B cell (primary cell): ENCODE results near the gene KIF16B. TPM values are rescaled to one million over a fixed set of nuclear protein-coding genes. Genes with fewer than 3 reads are reported as not detected.

Experiments
- ATAC-seq: fragments of 200-7000 bp; cut with Tn5 transposase; one replicate; pipeline ENCODE4 v1.10.0; 2021; ENCODE audit warnings: low read depth, mild to moderate bottlenecking, moderate number of reproducible peaks, moderate library complexity
- CTCF ChIA-PET: fragments of 350-600 bp; sonication (Branson Sonifier 250); formaldehyde crosslinking; loops from one replicate; lab custom pipeline; 2021; ENCODE audit warnings: antibody characterized with exemption, inconsistent platforms; lab: Charles Lee
- POLR2A ChIA-PET: fragments of 350-600 bp; sonication (Branson Sonifier 250); formaldehyde crosslinking; loops from one replicate; lab custom pipeline; 2021; ENCODE audit warnings: antibody characterized with exemption; lab: Charles Lee
- DNase-seq: peaks from one replicate; pipeline ENCODE4 v3.0.0; 2013
- H2AFZ ChIP-seq: 2 replicates; pipeline ENCODE4 v1.6.1; 2012; ENCODE audit warnings: mild to moderate bottlenecking, low read depth, low read length; ENCODE audit not compliant: insufficient read depth, poor library complexity, severe bottlenecking
- H3K27ac ChIP-seq, 2 donors: 1 replicate in 1 of 2; 2 replicates in 1 of 2; pipeline ENCODE4 v1.5.1; 2012 to 2013; ENCODE audit warnings: low read length in 2 of 2, mild to moderate bottlenecking in 2 of 2, moderate library complexity in 1 of 2
- H3K27me3 ChIP-seq, 4 experiments: fragments of 200-600 bp in 1 of 4; sonication (generic) in 1 of 4; replicated peaks in 1 of 4; 1 replicate in 2 of 4; 2 replicates in 2 of 4; pipeline versions ENCODE4 v1.6.1 to v1.7.0; 2013 to 2016; ENCODE audit warnings: low read length in 3 of 4, mild to moderate bottlenecking in 2 of 4, mixed read lengths in 1 of 4, moderate library complexity in 1 of 4; ENCODE audit not compliant: insufficient read depth in 4 of 4, control insufficient read depth in 3 of 4; ENCODE audit errors: control extremely low read depth in 1 of 4
- H3K36me3 ChIP-seq, 2 experiments: replicated peaks in 1 of 2; 1 replicate in 1 of 2; 2 replicates in 1 of 2; pipeline versions ENCODE4 v1.6.1 to v1.7.1; 2013; ENCODE audit warnings: low read length in 1 of 2; ENCODE audit not compliant: insufficient read depth in 2 of 2, control insufficient read depth in 1 of 2; ENCODE audit errors: control extremely low read depth in 1 of 2, extremely low read depth in 1 of 2
- H3K4me1 ChIP-seq, 2 donors: fragments of 200-600 bp in 1 of 2; sonication (generic) in 1 of 2; 1 replicate in 1 of 2; 2 replicates in 1 of 2; pipeline versions ENCODE4 v1.5.1 to v1.6.1; 2013 to 2017; ENCODE audit warnings: low read length in 2 of 2; ENCODE audit not compliant: control insufficient read depth in 2 of 2, insufficient read depth in 2 of 2
- H3K4me2 ChIP-seq: replicated peaks from 2 replicates; pipeline ENCODE3; 2012; ENCODE audit warnings: mild to moderate bottlenecking, low read depth, low read length; ENCODE audit not compliant: poor library complexity, severe bottlenecking
- H3K4me3 ChIP-seq, 5 experiments: fragments of 200-600 bp in 1 of 5; sonication (generic) in 1 of 5; 1 replicate in 3 of 5; 2 replicates in 2 of 5; pipeline versions ENCODE4 v1.5.1 to v1.7.0; 2011 to 2016; ENCODE audit warnings: low read length in 4 of 5, mild to moderate bottlenecking in 4 of 5, low read depth in 2 of 5, control low read depth in 1 of 5, moderate library complexity in 1 of 5; ENCODE audit not compliant: insufficient read depth in 1 of 5; ENCODE audit errors: control extremely low read depth in 1 of 5, extremely low read depth in 1 of 5
- H3K79me2 ChIP-seq: fragments of 200-600 bp; sonication (generic); one replicate; pipeline ENCODE4 v1.6.0; 2016; ENCODE audit warnings: low read length; ENCODE audit not compliant: control insufficient read depth, insufficient read depth
- H3K9ac ChIP-seq: fragments of 200-600 bp; sonication (generic); 2 replicates; pipeline ENCODE4 v1.6.1; 2017; ENCODE audit warnings: mild to moderate bottlenecking, low read length, moderate library complexity
- H3K9me3 ChIP-seq, 3 donors: one replicate each; pipeline versions ENCODE4 v1.6.1 to v1.7.1; 2013; ENCODE audit warnings: low read length in 2 of 3; ENCODE audit not compliant: control insufficient read depth in 2 of 3, insufficient read depth in 1 of 3; ENCODE audit errors: control extremely low read depth in 1 of 3
- H4K20me1 ChIP-seq: 2 replicates; pipeline ENCODE4 v1.6.0; 2012; ENCODE audit warnings: mild to moderate bottlenecking, low read length; ENCODE audit not compliant: insufficient read depth, control insufficient read depth, poor library complexity, severe bottlenecking
- H3K27ac Mint-ChIP-seq: one replicate; pipeline ENCODE4 v1.8.0; 2021; ENCODE audit warnings: mixed read lengths
- H3K27me3 Mint-ChIP-seq: one replicate; pipeline ENCODE4 v1.8.0; 2021; ENCODE audit warnings: mixed read lengths
- H3K4me1 Mint-ChIP-seq: one replicate; pipeline ENCODE4 v1.8.0; 2021; ENCODE audit warnings: mixed read lengths
- H3K4me3 Mint-ChIP-seq: one replicate; pipeline ENCODE4 v1.8.0; 2021; ENCODE audit warnings: mixed read lengths
- H3K9me3 Mint-ChIP-seq: one replicate; pipeline ENCODE4 v1.8.0; 2022; ENCODE audit warnings: mixed read lengths; ENCODE audit not compliant: insufficient read depth
- CTCF ChIP-seq: fragments of 200-600 bp; IDR thresholded peaks from one replicate; pipeline ENCODE4 v1.8.0; 2022; ENCODE audit warnings: antibody characterized with exemption, mild to moderate bottlenecking
- EZH2 ChIP-seq: IDR thresholded peaks from 2 replicates; pipeline ENCODE4 v1.6.1; 2012; ENCODE audit warnings: borderline replicate concordance, low read depth, mild to moderate bottlenecking, moderate library complexity, low read length; ENCODE audit not compliant: insufficient read depth, poor library complexity, severe bottlenecking
- WGBS: methylation state at CpG from one replicate; pipeline ENCODE4 v1.1.5; 2013; ENCODE audit warnings: missing lambda C conversion rate; ENCODE audit not compliant: insufficient coverage; 5-methylcytosine and 5-hydroxymethylcytosine counted together
- intact Hi-C: fragments of 100-400 bp; cut with micrococcal nuclease; formaldehyde crosslinking; loops from one replicate; pipeline ENCODE4 v1.10.0; 2022
- polyA plus RNA-seq: library from polyadenylated mRNA; depleted of rRNA; stranded (reverse); fragments of >200 nt; gene quantifications from 2 replicates; pipeline ENCODE4 v1.2.3, GENCODE V29; 2012
- total RNA-seq, 2 donors: library from RNA; stranded (reverse); fragments of 120-200 nt in 1 of 2; gene quantifications; 1 replicate in 1 of 2; 2 replicates in 1 of 2; pipeline versions ENCODE4 v1.2.3 to v1.2.4, GENCODE V29; 2013 to 2022

KIF16B gene
- total and polyA plus RNA-seq, 2 donors (not counting 1 experiment from before 2014, with no cell fraction given) = 4.5 to 13.0 TPM

DNA sequence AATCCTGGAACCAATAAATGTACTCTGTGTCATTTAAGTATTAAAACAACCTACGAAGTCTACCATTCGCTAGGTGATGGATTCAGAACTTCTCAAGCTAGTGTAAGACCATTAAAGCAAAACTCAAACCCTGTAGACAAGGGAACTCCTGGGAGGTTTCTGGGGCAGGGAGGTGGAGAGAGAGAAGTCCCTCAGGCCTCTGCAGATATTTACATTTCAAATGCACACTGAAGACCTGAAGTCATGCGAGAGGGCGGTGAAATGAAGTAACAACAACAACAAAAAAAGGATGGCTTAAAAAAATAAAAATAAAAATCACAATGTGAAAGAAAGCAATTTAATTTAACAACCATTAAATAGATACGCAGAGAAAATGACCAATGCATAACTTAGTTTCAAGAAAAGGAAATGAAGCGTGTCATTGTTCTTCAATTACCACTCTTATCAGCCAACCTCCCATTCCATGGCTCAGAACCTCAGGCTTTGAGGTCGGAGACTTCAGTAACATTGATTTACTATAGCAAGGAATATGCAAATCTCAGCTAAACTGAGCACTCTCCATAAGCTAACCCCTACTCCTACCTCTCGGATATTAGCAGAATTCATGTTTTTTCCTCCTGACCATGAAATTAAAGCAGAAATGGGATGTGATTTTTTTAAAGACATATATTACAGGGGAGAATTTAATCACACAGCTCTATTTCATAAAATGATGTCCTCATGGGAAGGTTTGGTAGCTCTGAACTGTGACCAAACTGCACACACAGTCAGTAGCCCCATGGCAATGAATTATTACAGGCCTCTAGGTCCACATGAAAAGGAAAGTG lies 140.6 kb downstream of the KIF16B start:
- no peak overlapping the region for H3K27ac Mint-ChIP-seq
- no peaks in the 10 kb centered on the region for H3K79me2 ChIP-seq
- ATAC-seq (no peak), DNase-seq (no peak)
- no peaks in the 10 kb centered on the region for H3K9me3 ChIP-seq
- H3K4me1 ChIP-seq = no peaks in the 10 kb centered on the region
- H3K4me3 ChIP-seq = no peak overlapping the region
- POLR2A ChIA-PET = no interaction called here
- H3K27ac ChIP-seq = no peak overlapping the region
- H3K27me3 Mint-ChIP-seq = no peaks in the 10 kb centered on the region
- peaks cover 5% of the 10 kb centered on the region for H3K4me1 Mint-ChIP-seq
- WGBS = 95% methylated on average over 3 of the region's 8 CpGs
- no peak overlapping the region for H3K9ac ChIP-seq
- intact Hi-C loops = no loop called here
- no peaks in the 10 kb centered on the region for H4K20me1 ChIP-seq
- peaks cover 0 to 7% of the 10 kb centered on the region in 2 experiments for H3K36me3 ChIP-seq
- no peak overlapping the region for H3K4me3 Mint-ChIP-seq
- TF ChIP-seq CTCF = no peak
- no peak for TF ChIP-seq EZH2
- no peaks in the 10 kb centered on the region for H3K9me3 Mint-ChIP-seq
- no peak overlapping the region for H3K4me2 ChIP-seq
- CTCF ChIA-PET = interaction anchor here (1.0 to 1.7 kb wide), 4 partner anchors 7 to 727 kb away, joined by 3 to 5 read pairs (median 4); no protein-coding TSS in a partner anchor
- no peaks in the 10 kb centered on the region for H3K27me3 ChIP-seq
- H2AFZ ChIP-seq = no peak overlapping the region

DNA sequence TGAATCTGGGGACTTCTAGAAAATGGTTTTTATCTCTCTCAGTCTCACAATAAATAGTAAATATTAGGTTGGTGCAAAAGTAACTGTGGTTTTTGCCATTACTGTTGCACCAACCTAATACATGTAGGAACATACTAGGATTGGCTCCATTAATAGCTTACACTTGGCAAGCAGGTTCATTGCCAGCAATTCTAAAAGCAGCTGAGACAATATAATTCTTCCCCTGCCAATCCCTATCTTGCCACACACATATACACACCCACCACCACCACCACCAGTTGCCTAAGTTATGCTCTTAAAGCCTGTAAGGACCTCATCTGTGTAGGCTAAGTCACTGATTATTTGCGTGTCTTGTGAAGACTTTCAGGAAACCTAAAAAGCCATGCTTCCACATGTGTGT lies 145.1 kb downstream of the KIF16B start:
- ChIA-PET POLR2A (no interaction called here), CTCF (no interaction called here)
- no peaks in the 10 kb centered on the region for H3K79me2 ChIP-seq
- H3K9me3 Mint-ChIP-seq = peaks cover 2% of the 10 kb centered on the region
- no peaks in the 10 kb centered on the region for H3K4me1 ChIP-seq
- intact Hi-C loops = no loop called here
- no peaks in the 10 kb centered on the region for H3K9me3 ChIP-seq
- no peak overlapping the region for H3K27ac Mint-ChIP-seq
- DNase-seq (no peak), ATAC-seq (no peak)
- WGBS = 100% methylated on average over 1 of the region's 1 CpG
- no peak overlapping the region for H2AFZ ChIP-seq
- no peaks in the 10 kb centered on the region for H3K27me3 Mint-ChIP-seq
- H3K4me1 Mint-ChIP-seq = no peaks in the 10 kb centered on the region
- no peaks in the 10 kb centered on the region for H4K20me1 ChIP-seq
- H3K36me3 ChIP-seq = peaks cover 0 to 22% of the 10 kb centered on the region in 2 experiments
- no peak overlapping the region for H3K9ac ChIP-seq
- TF ChIP-seq CTCF (no peak), EZH2 (no peak)
- H3K27me3 ChIP-seq = no peaks in the 10 kb centered on the region
- H3K27ac ChIP-seq = no peak overlapping the region
- H3K4me2 ChIP-seq = no peak overlapping the region
- H3K4me3 ChIP-seq = no peak overlapping the region
- H3K4me3 Mint-ChIP-seq = no peak overlapping the region
